Myometrial cell (primary cell): ENCODE data around the gene RRM1. TPM values are rescaled to one million over a fixed set of nuclear protein-coding genes. Genes with fewer than 3 reads are reported as not detected.

Experiments
- total RNA-seq: library from RNA; depleted of rRNA; stranded (reverse); fragments of >200 nt; gene quantifications from 2 replicates; pipeline ENCODE4 v1.2.3, GENCODE V29; 2015

RRM1 gene
- total RNA-seq = 116 and 138 TPM in 2 replicates

GRCh38 chr11:4094348-4095291 is at the start of gene RRM1:
TSS of gene RRM1 (plus strand) at chr11:4094799. CDS start at chr11:4095013, 214 bp downstream.

Other genes starting within 250 kb of the RRM1 start
- 16.4 and 19.8 TPM in 2 replicates for gene STIM1, start 239.1 kb upstream of the RRM1 start, total RNA-seq